A673 (cell line): Measurements from ENCODE around the gene CACNA1A. TPM values are rescaled to one million over a fixed set of nuclear protein-coding genes. Genes with fewer than 3 reads are reported as not detected.

Experiments used
- BruUV-seq: library from RNA; stranded (reverse); fragments of 400-500 nt; replicated peaks from 2 replicates; lab custom pipeline; 2021; lab: Mats Ljungman, UMichigan
- CTCF ChIA-PET: fragments of 300-600 bp; sonication (Branson Sonifier 250); formaldehyde crosslinking; loops from one replicate; lab custom pipeline; 2022; ENCODE audit warnings: antibody characterized with exemption; lab: Charles Lee
- POLR2A ChIA-PET: fragments of 300-600 bp; sonication (Branson Sonifier 250); formaldehyde crosslinking; loops from one replicate; lab custom pipeline; 2022; ENCODE audit warnings: antibody characterized with exemption; ENCODE audit not compliant: low non-redundant PET; lab: Charles Lee
- DNase-seq: peaks from one replicate; pipeline ENCODE4 v3.0.0-alpha.2; 2015; ENCODE audit warnings: low spot score
- H3K27ac ChIP-seq: fragments of 200-600 bp; sonication (generic); 2 replicates; pipeline ENCODE4 v1.5.1; 2016; ENCODE audit warnings: mixed run types, low read depth, mild to moderate bottlenecking, mixed read lengths, antibody characterized with exemption, low read length; ENCODE audit not compliant: poor library complexity, severe bottlenecking
- H3K27me3 ChIP-seq: fragments of 200-600 bp; sonication (generic); replicated peaks from 2 replicates; pipeline ENCODE4 v1.6.1; 2017; ENCODE audit warnings: mixed run types, low read depth, mild to moderate bottlenecking, mixed read lengths, antibody characterized with exemption, low read length; ENCODE audit not compliant: insufficient read depth, poor library complexity
- H3K36me3 ChIP-seq: fragments of 200-600 bp; sonication (generic); 2 replicates; pipeline ENCODE4 v1.6.1; 2016; ENCODE audit warnings: mixed run types, mild to moderate bottlenecking, mixed read lengths, antibody characterized with exemption, low read length; ENCODE audit not compliant: insufficient read depth, poor library complexity, severe bottlenecking
- H3K4me1 ChIP-seq: fragments of 200-600 bp; sonication (generic); 2 replicates; pipeline ENCODE4 v1.6.1; 2017; ENCODE audit warnings: mixed run types, mild to moderate bottlenecking, mixed read lengths, antibody characterized with exemption, low read length; ENCODE audit not compliant: insufficient read depth, poor library complexity, severe bottlenecking
- H3K4me3 ChIP-seq: fragments of 200-600 bp; sonication (generic); 2 replicates; pipeline ENCODE4 v1.5.1; 2016; ENCODE audit warnings: low read depth, mixed run types, mild to moderate bottlenecking, mixed read lengths, low read length; ENCODE audit not compliant: poor library complexity, severe bottlenecking
- H3K9me3 ChIP-seq: fragments of 200-600 bp; sonication (generic); 2 replicates; pipeline ENCODE4 v1.6.1; 2016; ENCODE audit warnings: mixed run types, low read depth, mild to moderate bottlenecking, mixed read lengths, antibody characterized with exemption, low read length; ENCODE audit not compliant: poor library complexity, severe bottlenecking
- CTCF ChIP-seq: fragments of 300-800, 200-600 bp; sonication (generic); conservative IDR thresholded peaks from 2 replicates; pipeline ENCODE4 v1.5.1; 2017; ENCODE audit warnings: low read depth, mild to moderate bottlenecking, antibody characterized with exemption, low read length, moderate library complexity, mixed read lengths
- EZH2 ChIP-seq: fragments of 200-600 bp; sonication (generic); IDR thresholded peaks from 2 replicates; pipeline ENCODE4 v1.6.1; 2017; ENCODE audit warnings: borderline replicate concordance, low read depth, mild to moderate bottlenecking, mixed read lengths, antibody characterized with exemption, low read length; ENCODE audit not compliant: poor library complexity, severe bottlenecking
- intact Hi-C: fragments of 100-400 bp; cut with micrococcal nuclease; formaldehyde crosslinking; loops from one replicate; pipeline ENCODE4 v1.10.0; 2022; ENCODE audit not compliant: unreplicated experiment
- total RNA-seq: library from RNA; stranded (reverse); gene quantifications from 2 replicates; pipeline ENCODE4 v1.2.3, GENCODE V29; 2021

The CACNA1A gene
- total RNA-seq, 1 experiment from 2014 or later, result 3.2 TPM

- BruUV-seq, result no TSS peak
- Histone ChIP-seq H3K4me1 (no peaks in the 10 kb centered on the region), H3K9me3 (no peaks in the 10 kb centered on the region), H3K27ac (no peak overlapping the region), H3K36me3 (no peaks in the 10 kb centered on the region), H3K27me3 (no peaks in the 10 kb centered on the region), H3K4me3 (no peak overlapping the region)
- ChIA-PET POLR2A (no interaction called here), CTCF (no interaction called here)
- DNase-seq, result no peak
- intact Hi-C loops, result no loop called here
- TF ChIP-seq EZH2, result no peak
- no peak for TF ChIP-seq CTCF
These were observed 188.1 kb downstream of the CACNA1A start for GRCh38 chr19:13318190-13318589.

GRCh38 chr19:13315495-13315894 is 190.8 kb downstream of the CACNA1A start:
- no peak overlapping the region for H3K4me3 ChIP-seq
- DNase-seq, result no peak
- intact Hi-C loops, result no loop called here
- no peaks in the 10 kb centered on the region for H3K4me1 ChIP-seq
- no peaks in the 10 kb centered on the region for H3K27me3 ChIP-seq
- no TSS peak for BruUV-seq
- no peaks in the 10 kb centered on the region for H3K9me3 ChIP-seq
- ChIA-PET CTCF (no interaction called here), POLR2A (no interaction called here)
- no peaks in the 10 kb centered on the region for H3K36me3 ChIP-seq
- TF ChIP-seq EZH2 (no peak), CTCF (no peak)
- H3K27ac ChIP-seq, result no peak overlapping the region

GRCh38 chr19:13314761-13315160 is 191.5 kb downstream of the CACNA1A start:
- H3K9me3 ChIP-seq, result no peaks in the 10 kb centered on the region
- TF ChIP-seq CTCF, result no peak
- TF ChIP-seq EZH2, result no peak
- no peak for DNase-seq
- H3K4me3 ChIP-seq, result no peak overlapping the region
- intact Hi-C loops, result no loop called here
- no peaks in the 10 kb centered on the region for H3K4me1 ChIP-seq
- no peak overlapping the region for H3K27ac ChIP-seq
- ChIA-PET CTCF (no interaction called here), POLR2A (no interaction called here)
- no peaks in the 10 kb centered on the region for H3K36me3 ChIP-seq
- H3K27me3 ChIP-seq, result no peaks in the 10 kb centered on the region
- no TSS peak for BruUV-seq
